ENCODE measurements around the gene DKK3.
A peak's percentile ranks its signal among the peaks of the same experiment; 100 is the strongest.

The DKK3 gene

GRCh38 chr11:12020546-12020945 lies 12.1 kb upstream of the DKK3 start:
- TF ChIP-seq POLR2A (IDR thresholded peaks at IDR 0.05; ENCODE audit: low read length) = no peak
- no peak for DNase-seq

- no peak for TF ChIP-seq GATA1 (IDR thresholded peaks at IDR 0.05; ENCODE audit: low read depth, low read length)
- TF ChIP-seq POLR2A (IDR thresholded peaks at IDR 0.05; ENCODE audit: low read length) = no peak
Observed at GRCh38 chr11:12019866-12020416, 11.5 kb upstream of the DKK3 start.

GRCh38 chr11:12019337-12019736 lies 10.9 kb upstream of the DKK3 start:
- no peak for DNase-seq
- no peak for TF ChIP-seq GATA1 (IDR thresholded peaks at IDR 0.05; ENCODE audit: low read depth, low read length)
- TF ChIP-seq POLR2A (IDR thresholded peaks at IDR 0.05; ENCODE audit: low read length) = no peak

More at GRCh38 chr11:12019866-12020416, 11.5 kb upstream of the DKK3 start:
- DNase-seq = no peak

GRCh38 chr11:12017865-12018453 lies 9.5 kb upstream of the DKK3 start:
- no peak for DNase-seq
- no peak for TF ChIP-seq POLR2A (IDR thresholded peaks at IDR 0.05; ENCODE audit: low read length)
- TF ChIP-seq GATA1 (IDR thresholded peaks at IDR 0.05; ENCODE audit: low read depth, low read length) = no peak

GRCh38 chr11:12017243-12017678 lies 8.8 kb upstream of the DKK3 start:
- no peak for DNase-seq
- TF ChIP-seq GATA1 (IDR thresholded peaks at IDR 0.05; ENCODE audit: low read depth, low read length) = no peak
- no peak for TF ChIP-seq POLR2A (IDR thresholded peaks at IDR 0.05; ENCODE audit: low read length)

GRCh38 chr11:12016246-12016645 lies 7.8 kb upstream of the DKK3 start:
- TF ChIP-seq POLR2A (IDR thresholded peaks at IDR 0.05; ENCODE audit: low read length) (no peak), GATA1 (IDR thresholded peaks at IDR 0.05; ENCODE audit: low read depth, low read length) (no peak)
- DNase-seq = no peak

GRCh38 chr11:12015486-12015885 lies 7.1 kb upstream of the DKK3 start:
- TF ChIP-seq GATA1 (IDR thresholded peaks at IDR 0.05; ENCODE audit: low read depth, low read length) = no peak
- no peak for TF ChIP-seq POLR2A (IDR thresholded peaks at IDR 0.05; ENCODE audit: low read length)

GRCh38 chr11:12013781-12014180 lies 5.4 kb upstream of the DKK3 start:
- DNase-seq = no peak

More at GRCh38 chr11:12015486-12015885, 7.1 kb upstream of the DKK3 start:
- no peak for DNase-seq

GRCh38 chr11:12009617-12010321 lies 1.3 kb upstream of the DKK3 start:
- DNase-seq = no peak
- TF ChIP-seq POLR2A (IDR thresholded peaks at IDR 0.05; ENCODE audit: low read length) = no peak
- TF ChIP-seq GATA1 (IDR thresholded peaks at IDR 0.05; ENCODE audit: low read depth, low read length) = no peak

More at GRCh38 chr11:12013781-12014180, 5.4 kb upstream of the DKK3 start:
- no peak for TF ChIP-seq GATA1 (IDR thresholded peaks at IDR 0.05; ENCODE audit: low read depth, low read length)
- no peak for TF ChIP-seq POLR2A (IDR thresholded peaks at IDR 0.05; ENCODE audit: low read length)

- DNase-seq = peak in 1 of 2 experiments; percentile 12
Observed at GRCh38 chr11:12008790-12009616, 577 bp upstream of the DKK3 start.

GRCh38 chr11:12007230-12007593 lies 1.2 kb downstream of the DKK3 start:
- TF ChIP-seq POLR2A (IDR thresholded peaks at IDR 0.05; ENCODE audit: low read length) (no peak), GATA1 (IDR thresholded peaks at IDR 0.05; ENCODE audit: low read depth, low read length) (no peak)
- no peak for DNase-seq

More at GRCh38 chr11:12008790-12009616, 577 bp upstream of the DKK3 start:
- TF ChIP-seq GATA1 (IDR thresholded peaks at IDR 0.05; ENCODE audit: low read depth, low read length) = no peak
- TF ChIP-seq POLR2A (IDR thresholded peaks at IDR 0.05; ENCODE audit: low read length) = no peak

GRCh38 chr11:12006552-12007229 lies 1.7 kb downstream of the DKK3 start:
- DNase-seq = no peak
- TF ChIP-seq POLR2A (IDR thresholded peaks at IDR 0.05; ENCODE audit: low read length) (no peak), GATA1 (IDR thresholded peaks at IDR 0.05; ENCODE audit: low read depth, low read length) (no peak)

- TF ChIP-seq POLR2A (IDR thresholded peaks at IDR 0.05; ENCODE audit: low read length) (no peak), GATA1 (IDR thresholded peaks at IDR 0.05; ENCODE audit: low read depth, low read length) (no peak)
- DNase-seq = no peak
Observed at GRCh38 chr11:12005476-12005875, 3.0 kb downstream of the DKK3 start.
